Measurements from ENCODE around the gene ZMIZ1. TPM values are rescaled to one million over a fixed set of nuclear protein-coding genes. Genes with fewer than 3 reads are reported as not detected.

The ZMIZ1 gene
- polyA plus RNA-seq, 1 experiment: 13.0 TPM

DNA sequence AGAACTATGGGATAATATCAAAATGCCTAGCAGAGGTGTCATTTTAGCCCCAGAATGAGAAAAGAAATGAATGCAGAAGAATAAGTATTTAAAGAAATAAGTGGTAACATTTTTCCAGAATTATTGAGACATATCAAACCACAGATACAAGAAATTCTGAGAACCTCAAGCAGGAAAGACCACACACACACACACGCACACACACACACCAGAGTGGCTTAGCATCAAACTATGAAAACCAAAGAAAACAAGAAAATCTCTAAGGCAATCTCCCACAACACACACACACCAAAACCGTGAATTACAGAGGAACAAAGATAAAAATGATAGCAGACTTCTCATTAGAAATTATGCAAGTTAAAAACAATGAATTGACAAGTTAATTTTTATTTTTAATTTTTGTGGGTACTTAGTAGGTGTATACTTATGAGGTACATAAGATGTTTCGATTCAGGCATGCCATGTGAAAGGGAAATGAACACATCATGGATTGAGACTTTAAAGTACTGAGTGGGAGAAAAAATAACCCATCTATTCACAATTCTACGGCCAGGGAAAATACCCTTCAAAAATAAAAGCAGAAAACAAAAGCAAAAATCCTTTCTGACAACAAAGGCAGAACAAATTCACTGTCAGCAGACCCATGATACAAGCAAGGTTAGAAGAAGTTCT, 293.1 kb downstream of the ZMIZ1 start:
- ChIA-PET POLR2A (no interaction called here), CTCF (no interaction called here)
- TF ChIP-seq CTCF (IDR thresholded peaks at IDR 0.05; ENCODE audit: insufficient read depth, low read depth, low read length): no peak
- no peaks in the 10 kb centered on the region; the same call in 1 of the 2 replicates for H3K36me3 ChIP-seq (ENCODE audit: control insufficient read depth, insufficient read depth, low read length)
- H3K4me3 ChIP-seq (ENCODE audit: low read depth, low read length): no peak overlapping the region
- H3K27me3 ChIP-seq (ENCODE audit: control insufficient read depth, insufficient read depth, low read length): no peaks in the 10 kb centered on the region
- DNase-seq (ENCODE audit: low read depth): no peak
